K562 (cell line): ENCODE results near the gene CNTN4. TPM values are rescaled to one million over a fixed set of nuclear protein-coding genes. Genes with fewer than 3 reads are reported as not detected.

Source experiments
- ATAC-seq: fragments of 200-7000 bp; cut with Tn5 transposase; 3 replicates; pipeline ENCODE4 v1.9.1; 2020; ENCODE audit warnings: moderate library complexity
- BruUV-seq: library from RNA; stranded (reverse); fragments of 400-500 nt; replicated peaks from 2 replicates; lab custom pipeline; 2021; lab: Mats Ljungman, UMichigan
- CTCF ChIA-PET: fragments of 300-600 bp; formaldehyde crosslinking; extraction: SDS; loops from one replicate; lab custom pipeline; 2021; ENCODE audit warnings: low intra/inter-chr PET ratio; lab: Yijun Ruan, JAX
- POLR2A ChIA-PET: fragments of 300-600, 350-650 bp; sonication (Branson Sonifier 250); formaldehyde crosslinking; extraction: SDS; loops from one replicate; lab custom pipeline; 2021; ENCODE audit warnings: antibody characterized with exemption, inconsistent platforms; lab: Yijun Ruan, JAX
- DNase-seq, 4 experiments: peaks; one replicate each; pipeline versions ENCODE4 v3.0.0 to v3.0.0-alpha.2; 2011 to 2018; ENCODE audit warnings: low spot score in 3 of 4, mixed read lengths in 3 of 4; ENCODE audit errors: extremely low read depth in 1 of 4
- FAIRE-seq: peaks from 2 replicates; lab custom pipeline; 2011; peaks lifted over from hg19 to GRCh38; lab: Jason Lieb, UNC
- H2AFZ ChIP-seq: 2 replicates; pipeline ENCODE4 v1.6.0; 2011; ENCODE audit warnings: low read depth, low read length, control low read depth, inconsistent platforms
- H3K27ac ChIP-seq: fragments of 200-600 bp; 3 replicates; pipeline ENCODE4 v1.8.0; 2011; ENCODE audit warnings: low read depth, mild to moderate bottlenecking, control low read depth, inconsistent platforms, low read length, moderate library complexity, mixed read lengths; ENCODE audit errors: extremely low read depth
- H3K27me3 ChIP-seq, 2 experiments: fragments of 300-600 bp in 1 of 2; 2 replicates in 1 of 2; 3 replicates in 1 of 2; pipeline versions ENCODE4 v1.6.0 to v1.8.0; 2011; ENCODE audit warnings: inconsistent platforms in 2 of 2, low read length in 2 of 2, mild to moderate bottlenecking in 1 of 2, mixed read lengths in 1 of 2, moderate library complexity in 1 of 2; ENCODE audit not compliant: control insufficient read depth in 2 of 2, insufficient read depth in 2 of 2
- H3K36me3 ChIP-seq: fragments of 300-600 bp; 3 replicates; pipeline ENCODE4 v1.8.0; 2011; ENCODE audit warnings: mild to moderate bottlenecking, low read length, inconsistent platforms; ENCODE audit not compliant: control insufficient read depth, insufficient read depth
- H3K4me1 ChIP-seq, 2 experiments: fragments of 200-600 bp in 1 of 2; replicated peaks in 1 of 2; 2 replicates in 1 of 2; 3 replicates in 1 of 2; pipeline versions ENCODE4 v1.5.1 to v1.8.0; 2011; ENCODE audit warnings: inconsistent platforms in 2 of 2, low read length in 2 of 2, mild to moderate bottlenecking in 1 of 2, mixed read lengths in 1 of 2, moderate library complexity in 1 of 2; ENCODE audit not compliant: control insufficient read depth in 2 of 2, insufficient read depth in 2 of 2
- H3K4me2 ChIP-seq: 2 replicates; pipeline ENCODE4 v1.6.1; 2011; ENCODE audit warnings: low read length, control low read depth, inconsistent platforms, mixed read lengths; ENCODE audit not compliant: insufficient read depth
- H3K4me3 ChIP-seq: fragments of 200-600 bp; sonication (generic), shearing (Covaris generic); 2 replicates; pipeline ENCODE4 v1.5.1; 2016; ENCODE audit warnings: control low read depth, inconsistent platforms
- H3K79me2 ChIP-seq: fragments of 200-600 bp; 3 replicates; pipeline ENCODE4 v1.8.0; 2011; ENCODE audit warnings: low read length, inconsistent platforms; ENCODE audit not compliant: control insufficient read depth, insufficient read depth
- H3K9ac ChIP-seq, 2 experiments: 2 replicates each; pipeline versions ENCODE4 v1.6.0 to v1.6.1; 2011; ENCODE audit warnings: low read depth in 2 of 2, low read length in 2 of 2, control low read depth in 1 of 2, inconsistent platforms in 1 of 2, mild to moderate bottlenecking in 1 of 2, mixed read lengths in 1 of 2; ENCODE audit not compliant: insufficient read depth in 1 of 2
- H3K9me1 ChIP-seq: one replicate; pipeline ENCODE4 v1.6.0; 2011; ENCODE audit warnings: inconsistent platforms, mild to moderate bottlenecking, low read length, moderate library complexity; ENCODE audit not compliant: control insufficient read depth, insufficient read depth
- H3K9me3 ChIP-seq: replicated peaks from 2 replicates; pipeline ENCODE4 v1.5.1; 2011; ENCODE audit warnings: low read depth, low read length, inconsistent platforms; ENCODE audit not compliant: control insufficient read depth, insufficient read depth
- H4K20me1 ChIP-seq: replicated peaks from 2 replicates; pipeline ENCODE4 v1.6.1; 2011; ENCODE audit warnings: low read length, inconsistent platforms, mixed read lengths; ENCODE audit not compliant: control insufficient read depth, insufficient read depth
- GTF2E2 ChIP-seq: fragments of 200-800 bp; sonication (Bioruptor generic); IDR thresholded peaks from 2 replicates; pipeline ENCODE4 v1.6.1; 2016; ENCODE audit warnings: missing genetic modification characterization, missing compliant biosample characterization
- MECOM ChIP-seq: fragments of 250-450 bp; sonication (Bioruptor Pico); IDR thresholded peaks from 2 replicates; pipeline ENCODE4 v1.8.0; 2022; ENCODE audit warnings: inconsistent platforms
- NCOA2 ChIP-seq, 2 experiments: fragments of 450-650 bp; IDR thresholded peaks; 2 replicates each; pipeline ENCODE4 v1.6.1; 2018; ENCODE audit warnings: mild to moderate bottlenecking in 2 of 2, moderate library complexity in 1 of 2; ENCODE audit not compliant: partially characterized antibody in 2 of 2
- NFIC ChIP-seq: fragments of 450-650 bp; IDR thresholded peaks from 2 replicates; pipeline ENCODE4 v1.6.1; 2017; ENCODE audit warnings: mild to moderate bottlenecking, inconsistent platforms
- REST ChIP-seq, 2 experiments: fragments of 450-650 bp; formaldehyde crosslinking in 1 of 2; IDR thresholded peaks; 2 replicates each; pipeline versions ENCODE4 v1.4.0 to v1.6.1; 2014 to 2020; ENCODE audit warnings: mild to moderate bottlenecking in 2 of 2, borderline replicate concordance in 1 of 2, low read depth in 1 of 2
- STAG1 ChIP-seq: sonication (generic); formaldehyde crosslinking; IDR thresholded peaks from 2 replicates; pipeline ENCODE4 v1.5.0; 2020; ENCODE audit warnings: missing genetic modification reagents, borderline replicate concordance
- U2AF2 ChIP-seq: fragments of 200-400 bp; formaldehyde crosslinking; optimal IDR thresholded peaks from 2 replicates; pipeline ENCODE3; 2017; ENCODE audit warnings: low read depth, mild to moderate bottlenecking, low read length
- ZFP30 ChIP-seq: fragments of 250-450 bp; sonication (Bioruptor Pico); IDR thresholded peaks from 2 replicates; pipeline ENCODE4 v1.8.0; 2022; ENCODE audit warnings: moderate library complexity, mild to moderate bottlenecking, inconsistent platforms, borderline replicate concordance
- ZNF408 ChIP-seq: fragments of 250-450 bp; sonication (Bioruptor Pico); IDR thresholded peaks from 2 replicates; pipeline ENCODE4 v1.4.0; 2020; ENCODE audit warnings: low read depth, mild to moderate bottlenecking, moderate library complexity
- ZNF696 ChIP-seq: fragments of 250-450 bp; sonication (Bioruptor Pico); conservative IDR thresholded peaks from 2 replicates; pipeline ENCODE4 v1.4.0; 2020; ENCODE audit warnings: mild to moderate bottlenecking, moderate library complexity
- ZNF707 ChIP-seq: fragments of 250-450 bp; sonication (Bioruptor Pico); conservative IDR thresholded peaks from 2 replicates; pipeline ENCODE4 v1.8.0; 2022; ENCODE audit warnings: inconsistent platforms, mild to moderate bottlenecking, moderate library complexity
- WGBS: fragments of 100-300 bp; shearing (Covaris generic); methylation state at CpG from one replicate; pipeline ENCODE4 v1.1.6; 2016; ENCODE audit warnings: low coverage, mixed read lengths; ENCODE audit not compliant: insufficient coverage; ENCODE audit errors: missing lambda C conversion rate; 5-methylcytosine and 5-hydroxymethylcytosine counted together
- in situ Hi-C: fragments of 300-500 bp; cut with MboI; formaldehyde crosslinking; loops from 4 replicates; pipeline ENCODE4 v1.15.0; 2018; ENCODE audit warnings: inconsistent platforms, mixed read lengths
- intact Hi-C: fragments of 100-400 bp; cut with micrococcal nuclease; formaldehyde crosslinking; loops from 2 replicates; pipeline ENCODE4 v1.14.2; 2022
- polyA plus RNA-seq, 8 experiments: library from polyadenylated mRNA; depleted of rRNA in 4 of 8; stranded (reverse) in 5 of 8; unstranded in 3 of 8; fragments of >200 nt; fragmentation: Nextera tagmentation in 2 of 8; fragmentation: Illumina TruSeq in 1 of 8; extraction: Ambion mirVana in 2 of 8; extraction: Trizol in 1 of 8; gene quantifications; 2 replicates each; pipeline versions ENCODE4 v1.2.1 to v1.2.3, GENCODE V29; 2011 to 2014; ENCODE audit warnings: inconsistent platforms in 1 of 8, missing spikeins in 1 of 8
- total RNA-seq, 7 experiments: library from RNA; depleted of rRNA in 6 of 7; stranded (reverse); fragments of >200 nt in 6 of 7; fragmentation: Illumina TruSeq in 2 of 7; extraction: Trizol in 2 of 7; gene quantifications; 2 replicates each; pipeline versions ENCODE4 v1.2.1 to v1.2.3, GENCODE V29; 2011 to 2021; ENCODE audit warnings: low replicate concordance in 1 of 7
- TF ChIP-seq, protein P1 (sequence below): fragments of 450-650 bp; IDR thresholded peaks from 2 replicates; pipeline ENCODE4 v1.6.1; 2016; ENCODE audit warnings: antibody characterized with exemption

CNTN4 gene
- total and polyA plus RNA-seq, 9 of the 15 experiments (the other 6 are each of a cell fraction or from before 2014, with no cell fraction given): not detected

GRCh38 chr3:2889736-2890135 is 791.1 kb downstream of the CNTN4 start:
- in situ Hi-C loops (no loop called here), intact Hi-C loops (no loop called here)
- 0% methylated on average over 2 of the region's 2 CpGs for whole genome bisulfite sequencing
- Histone ChIP-seq H3K9me1 (no peaks in the 10 kb centered on the region), H3K4me1 (no peaks in the 10 kb centered on the region), H3K4me2 (no peak overlapping the region), H3K27ac (no peak overlapping the region), H2AFZ (no peak overlapping the region), H3K27me3 (no peaks in the 10 kb centered on the region), H3K9ac (no peak overlapping the region), H4K20me1 (no peaks in the 10 kb centered on the region), H3K4me3 (no peak overlapping the region), H3K79me2 (no peaks in the 10 kb centered on the region), H3K9me3 (no peaks in the 10 kb centered on the region), H3K36me3 (no peaks in the 10 kb centered on the region)
- DNase-seq (no peak), ATAC-seq (no peak), FAIRE-seq (no peak)
- no TSS peak for BruUV-seq
- POLR2A ChIA-PET: interaction anchor here (0.6 kb wide), 1 partner anchor 161 kb away, joined by 3 read pairs; no protein-coding TSS in a partner anchor
- CTCF ChIA-PET: no interaction called here
- TF ChIP-seq ZNF696 (CRISPR knock-in tag) (no peak), MECOM (no peak), ZNF707 (CRISPR knock-in tag) (no peak), ZNF408 (CRISPR knock-in tag) (no peak), NFIC (no peak), STAG1 (no peak), GTF2E2 (no peak), U2AF2 (no peak), ZFP30 (CRISPR knock-in tag) (no peak), REST (IDR thresholded peaks at IDR 0.05; ENCODE audit: borderline replicate concordance) (no peak), REST (CRISPR knock-in tag; IDR thresholded peaks at IDR 0.05; ENCODE audit: low read depth) (no peak), NCOA2 (IDR thresholded peaks at IDR 0.05; ENCODE audit: partially characterized antibody in 2 of 2) (no peak)
- TF ChIP-seq, protein P1, sequence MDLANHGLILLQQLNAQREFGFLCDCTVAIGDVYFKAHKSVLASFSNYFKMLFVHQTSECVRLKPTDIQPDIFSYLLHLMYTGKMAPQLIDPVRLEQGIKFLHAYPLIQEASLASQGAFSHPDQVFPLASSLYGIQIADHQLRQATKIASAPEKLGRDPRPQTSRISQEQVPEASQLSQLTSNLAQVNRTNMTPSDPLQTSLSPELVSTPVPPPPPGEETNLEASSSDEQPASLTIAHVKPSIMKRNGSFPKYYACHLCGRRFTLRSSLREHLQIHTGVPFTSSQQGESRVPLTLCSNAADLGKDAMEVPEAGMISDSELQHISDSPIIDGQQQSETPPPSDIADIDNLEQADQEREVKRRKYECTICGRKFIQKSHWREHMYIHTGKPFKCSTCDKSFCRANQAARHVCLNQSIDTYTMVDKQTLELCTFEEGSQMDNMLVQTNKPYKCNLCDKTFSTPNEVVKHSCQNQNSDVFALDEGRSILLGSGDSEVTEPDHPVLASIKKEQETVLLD: no peak
